ENCODE measurements around the gene VDR. TPM values are rescaled to one million over a fixed set of nuclear protein-coding genes. Genes with fewer than 3 reads are reported as not detected.

The VDR gene
- total RNA-seq, 3 donors from 2014 or later, result 83.5 to 95.1 (median 87.3) TPM

GRCh38 chr12:47908738-47909137, 3.9 kb upstream of the VDR start:
- Mint-ChIP-seq H3K36me3 (ENCODE audit: insufficient read depth) (no peaks in the 10 kb centered on the region), H3K9me3 (no peaks in the 10 kb centered on the region), H3K27me3 (ENCODE audit: low read depth) (peaks cover 6% of the 10 kb centered on the region), H3K4me1 (ENCODE audit: low read depth) (peaks cover 9% of the 10 kb centered on the region), H3K4me3 (no peak overlapping the region)
- DNase-seq, result no peak
- no peak for ATAC-seq

DNA sequence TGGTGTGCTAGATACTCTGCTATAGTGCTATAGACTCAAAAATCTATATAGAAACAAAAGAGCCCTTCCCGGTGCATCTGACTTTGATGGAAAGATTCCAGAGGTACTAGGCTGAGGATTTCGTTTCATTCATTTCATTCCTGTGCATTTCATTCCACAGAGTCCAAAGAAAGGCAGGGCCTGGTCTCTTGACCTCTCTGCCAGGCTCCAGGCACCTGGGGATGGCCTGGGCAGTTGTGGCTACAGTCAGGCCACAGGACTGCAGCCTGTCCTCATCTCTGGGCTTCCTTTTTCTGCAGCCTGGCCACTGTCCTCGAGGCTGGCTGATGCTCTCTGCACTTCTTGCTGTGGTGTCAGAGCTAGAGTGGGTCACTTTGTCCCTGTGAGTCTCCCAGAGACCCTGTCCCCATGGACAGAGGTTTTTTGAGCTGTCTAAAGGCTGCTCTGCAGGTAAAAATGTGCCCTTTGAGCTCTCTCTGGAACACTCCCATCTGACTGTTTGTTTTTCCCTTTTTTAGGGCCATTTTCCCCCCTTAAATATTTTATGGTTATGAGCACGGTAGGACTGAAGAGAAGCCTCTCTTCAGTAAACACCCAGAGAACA, 3.2 kb upstream of the VDR start:
- Mint-ChIP-seq H3K4me1 (ENCODE audit: low read depth) (peaks cover 17% of the 10 kb centered on the region), H3K27me3 (ENCODE audit: low read depth) (peaks cover 4% of the 10 kb centered on the region), H3K9me3 (no peaks in the 10 kb centered on the region), H3K36me3 (ENCODE audit: insufficient read depth) (no peaks in the 10 kb centered on the region), H3K4me3 (no peak overlapping the region)
- ATAC-seq, result no peak
- no peak for DNase-seq

DNA sequence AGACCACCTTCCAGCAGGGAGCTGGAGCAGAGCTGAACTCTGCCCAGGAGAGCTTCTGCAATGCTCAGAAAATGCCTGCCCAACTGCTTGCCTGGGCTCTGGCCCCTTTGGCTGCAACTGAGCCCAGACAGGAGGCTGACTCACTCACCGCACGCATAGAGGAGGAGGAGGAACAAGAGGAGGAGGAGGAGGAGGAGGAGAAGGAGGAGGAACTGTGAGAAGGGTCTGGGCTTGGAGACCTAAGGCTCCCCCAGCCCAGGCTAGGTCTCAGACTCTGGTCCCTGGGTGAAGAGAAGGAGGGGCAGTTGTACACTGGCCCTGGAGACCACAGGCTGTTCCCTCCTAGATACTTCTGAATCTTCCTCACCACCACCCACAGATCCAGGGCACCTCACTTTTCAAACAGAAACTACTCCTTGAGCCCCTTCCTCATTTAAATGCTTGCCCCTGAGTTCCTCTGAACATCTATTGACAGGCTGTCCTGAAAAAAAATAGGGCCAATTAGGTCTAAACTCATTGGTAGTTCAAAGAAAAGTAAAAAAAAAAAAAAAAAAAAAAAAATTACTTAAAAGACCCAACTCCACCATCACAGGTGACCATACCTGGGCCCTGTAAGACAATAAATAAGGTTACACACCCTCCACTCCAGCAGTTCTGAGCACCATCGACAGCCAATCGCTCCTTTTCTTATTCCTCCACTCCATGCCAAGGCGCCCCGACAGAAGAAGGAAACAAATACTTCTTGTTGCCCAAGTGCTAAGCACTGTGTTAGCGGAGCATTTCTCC, 674 bp downstream of the VDR start:
- H3K4me3 Mint-ChIP-seq, result peak overlapping the region; percentile 97
- DNase-seq (peak; percentile 56), ATAC-seq (peak; percentile 72 to 77)
- H3K36me3 Mint-ChIP-seq (ENCODE audit: insufficient read depth), result peaks cover 9% of the 10 kb centered on the region
- peaks cover 52% of the 10 kb centered on the region for H3K4me1 Mint-ChIP-seq (ENCODE audit: low read depth)
- H3K9me3 Mint-ChIP-seq, result no peaks in the 10 kb centered on the region
- H3K27me3 Mint-ChIP-seq (ENCODE audit: low read depth), result peaks cover 4% of the 10 kb centered on the region

GRCh38 chr12:47903151-47903611, 1.6 kb downstream of the VDR start:
- Mint-ChIP-seq H3K4me3 (peak overlapping the region; percentile 97), H3K36me3 (ENCODE audit: insufficient read depth) (peaks cover 9% of the 10 kb centered on the region), H3K9me3 (no peaks in the 10 kb centered on the region), H3K27me3 (ENCODE audit: low read depth) (peaks cover 4% of the 10 kb centered on the region), H3K4me1 (ENCODE audit: low read depth) (peaks cover 52% of the 10 kb centered on the region)
- no peak for DNase-seq
- ATAC-seq, result no peak

GRCh38 chr12:47902131-47902639, 2.6 kb downstream of the VDR start:
- Mint-ChIP-seq H3K27me3 (ENCODE audit: low read depth) (peaks cover 4% of the 10 kb centered on the region), H3K4me1 (ENCODE audit: low read depth) (peaks cover 54% of the 10 kb centered on the region), H3K36me3 (ENCODE audit: insufficient read depth) (peaks cover 9% of the 10 kb centered on the region), H3K9me3 (no peaks in the 10 kb centered on the region), H3K4me3 (peak overlapping the region; percentile 97)
- no peak for ATAC-seq
- DNase-seq, result no peak

DNA sequence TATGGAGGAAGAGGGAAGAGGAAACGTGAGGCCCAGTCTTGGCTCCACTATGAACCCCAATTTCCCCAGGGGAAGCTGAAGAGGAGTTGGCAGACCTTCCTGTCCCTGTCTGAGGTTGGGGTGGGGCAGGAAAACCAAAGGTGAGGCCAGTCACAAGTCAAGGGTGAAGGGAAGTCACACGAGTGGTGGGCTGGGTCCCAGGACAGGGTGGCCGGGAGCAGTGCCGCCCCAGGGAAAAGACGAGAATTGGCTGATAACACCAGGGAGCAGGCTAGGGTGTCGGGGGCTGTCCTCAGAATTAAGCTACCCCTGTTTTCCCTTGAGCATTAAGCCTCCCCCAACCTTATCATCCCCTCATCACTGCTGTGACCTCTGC, 3.1 kb downstream of the VDR start:
- Mint-ChIP-seq H3K9me3 (no peaks in the 10 kb centered on the region), H3K27me3 (ENCODE audit: low read depth) (peaks cover 4% of the 10 kb centered on the region), H3K4me3 (peak overlapping the region; percentile 56), H3K4me1 (ENCODE audit: low read depth) (peaks cover 55% of the 10 kb centered on the region), H3K36me3 (ENCODE audit: insufficient read depth) (peaks cover 11% of the 10 kb centered on the region)
- ATAC-seq (no peak), DNase-seq (no peak)

- peaks cover 11% of the 10 kb centered on the region for H3K36me3 Mint-ChIP-seq (ENCODE audit: insufficient read depth)
- no peak for ATAC-seq
- DNase-seq, result no peak
These were observed 3.6 kb downstream of the VDR start for GRCh38 chr12:47901063-47901717.

DNA sequence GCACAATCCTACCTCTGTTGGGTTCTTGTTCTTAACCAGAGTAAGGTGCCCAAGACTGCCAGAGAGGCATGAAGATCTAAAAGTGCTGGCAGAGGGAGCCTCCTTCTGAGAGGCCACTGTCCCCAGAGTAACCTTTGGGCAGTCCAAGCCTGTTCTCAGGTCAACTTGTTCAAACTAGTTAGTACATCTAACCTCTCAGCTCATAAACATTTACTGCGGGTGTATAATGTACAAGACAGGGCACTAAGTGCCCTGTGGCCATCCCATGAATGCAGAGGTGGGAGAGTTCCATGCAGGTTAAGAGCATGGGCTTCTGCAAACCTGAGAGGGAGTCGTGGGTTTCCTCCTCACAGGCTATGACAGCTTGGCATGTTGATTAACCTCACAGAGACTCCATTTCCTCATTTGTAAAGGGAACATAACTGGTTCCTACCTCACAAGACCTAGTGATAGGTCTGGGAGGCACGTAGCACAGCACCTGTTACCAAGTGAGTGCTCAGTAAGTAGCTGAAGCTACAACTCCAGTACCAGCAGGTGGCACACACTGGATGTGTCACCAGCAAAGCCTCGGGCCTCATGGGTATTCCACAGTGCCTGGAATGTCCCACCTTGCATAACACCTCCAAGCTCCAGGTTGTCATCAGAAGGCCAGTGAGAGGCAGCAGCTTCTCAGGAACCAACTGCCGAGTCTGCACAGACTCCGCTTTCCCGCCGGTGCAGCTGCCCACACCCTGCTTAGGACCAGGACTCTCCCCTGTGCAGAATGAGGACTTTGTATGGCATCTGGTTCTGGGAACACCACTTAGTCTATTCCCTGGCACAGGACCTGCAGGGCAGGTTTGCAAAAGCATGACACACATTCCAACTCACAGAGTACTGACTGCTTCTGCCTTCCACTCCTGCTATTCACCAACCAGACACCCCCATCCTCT, 4.4 kb downstream of the VDR start:
- Mint-ChIP-seq H3K9me3 (no peaks in the 10 kb centered on the region), H3K36me3 (ENCODE audit: insufficient read depth) (peaks cover 14% of the 10 kb centered on the region), H3K4me1 (ENCODE audit: low read depth) (peaks cover 54% of the 10 kb centered on the region), H3K4me3 (peak overlapping the region; percentile 56), H3K27me3 (ENCODE audit: low read depth) (no peaks in the 10 kb centered on the region)
- DNase-seq (no peak), ATAC-seq (no peak)

More at GRCh38 chr12:47901063-47901717, 3.6 kb downstream of the VDR start:
- no peaks in the 10 kb centered on the region for H3K9me3 Mint-ChIP-seq
- H3K4me3 Mint-ChIP-seq, result peak overlapping the region; percentile 56
- peaks cover 4% of the 10 kb centered on the region for H3K27me3 Mint-ChIP-seq (ENCODE audit: low read depth)
- H3K4me1 Mint-ChIP-seq (ENCODE audit: low read depth), result peaks cover 55% of the 10 kb centered on the region

- DNase-seq (no peak), ATAC-seq (no peak)
- Mint-ChIP-seq H3K4me1 (ENCODE audit: low read depth) (peaks cover 57% of the 10 kb centered on the region), H3K27me3 (ENCODE audit: low read depth) (no peaks in the 10 kb centered on the region), H3K36me3 (ENCODE audit: insufficient read depth) (peaks cover 14% of the 10 kb centered on the region), H3K9me3 (no peaks in the 10 kb centered on the region), H3K4me3 (no peak overlapping the region)
These were observed 5.3 kb downstream of the VDR start for GRCh38 chr12:47899466-47899865.

DNA sequence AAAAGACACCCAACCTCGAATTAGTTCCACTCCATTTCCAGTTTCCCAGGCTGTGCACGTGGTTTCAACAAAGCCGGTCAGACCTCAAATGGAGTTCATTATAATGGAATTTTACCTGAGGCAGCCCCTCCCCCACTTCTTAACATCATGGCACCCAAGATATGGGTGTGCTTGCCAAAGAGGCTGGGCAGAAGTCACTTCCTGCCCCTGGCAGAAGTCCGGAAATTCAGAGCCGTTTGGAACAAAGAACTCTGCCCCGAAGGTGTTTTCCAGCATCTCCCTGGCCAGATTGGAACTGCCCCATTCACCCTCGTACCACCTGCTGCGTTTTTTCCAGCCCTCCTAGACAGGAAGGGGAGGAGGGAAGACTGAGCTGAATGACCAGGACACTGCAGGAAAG, 8.2 kb downstream of the VDR start:
- DNase-seq (no peak), ATAC-seq (no peak)
- Mint-ChIP-seq H3K4me1 (ENCODE audit: low read depth) (peaks cover 48% of the 10 kb centered on the region), H3K27me3 (ENCODE audit: low read depth) (peaks cover 2% of the 10 kb centered on the region), H3K9me3 (no peaks in the 10 kb centered on the region), H3K36me3 (ENCODE audit: insufficient read depth) (peaks cover 22% of the 10 kb centered on the region), H3K4me3 (no peak overlapping the region)

DNA sequence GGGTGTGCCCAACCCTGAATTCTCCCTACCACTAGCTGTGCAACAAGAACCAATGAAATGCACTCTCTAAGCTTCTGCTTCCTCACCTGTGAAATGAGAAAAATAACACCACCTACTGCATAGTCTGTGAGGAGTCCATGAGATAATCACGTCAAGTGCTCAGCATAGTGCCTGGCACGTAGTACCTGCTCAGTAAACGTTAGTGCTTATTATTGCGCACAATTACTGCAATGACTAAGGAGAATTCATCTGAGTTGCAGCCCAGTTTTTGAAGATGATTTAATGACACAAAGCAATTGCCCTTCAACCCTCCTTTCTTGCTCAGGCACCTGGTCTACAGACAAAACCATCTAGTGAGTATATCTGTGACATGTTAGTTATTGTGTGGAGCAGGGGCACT, 8.8 kb downstream of the VDR start:
- H3K4me3 Mint-ChIP-seq, result no peak overlapping the region
- no peak for ATAC-seq
- H3K27me3 Mint-ChIP-seq (ENCODE audit: low read depth), result peaks cover 2% of the 10 kb centered on the region
- H3K36me3 Mint-ChIP-seq (ENCODE audit: insufficient read depth), result peaks cover 17% of the 10 kb centered on the region
- no peaks in the 10 kb centered on the region for H3K9me3 Mint-ChIP-seq
- DNase-seq, result no peak
- peaks cover 43% of the 10 kb centered on the region for H3K4me1 Mint-ChIP-seq (ENCODE audit: low read depth)

DNA sequence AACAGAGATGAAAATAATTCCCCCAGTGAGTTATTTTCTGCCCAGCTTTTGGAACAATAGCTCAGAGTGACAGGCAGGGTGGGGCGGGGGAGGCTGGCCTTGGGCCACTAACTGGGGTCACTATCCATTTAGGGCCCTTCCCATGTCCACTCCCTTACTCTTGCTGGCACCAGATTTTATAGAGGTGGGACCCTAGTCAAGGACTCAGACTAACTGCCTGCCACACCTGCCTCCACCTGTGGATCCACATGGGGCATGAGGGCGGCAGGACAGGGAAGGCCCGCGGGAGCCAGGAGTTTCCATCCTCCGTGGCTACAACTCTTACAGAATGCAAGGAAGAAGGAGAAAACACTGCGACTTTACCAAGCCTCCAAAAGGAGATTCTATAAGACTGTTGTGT, 10.1 kb downstream of the VDR start:
- ATAC-seq (no peak), DNase-seq (no peak)
- H3K27me3 Mint-ChIP-seq (ENCODE audit: low read depth), result peaks cover 2% of the 10 kb centered on the region
- H3K4me3 Mint-ChIP-seq, result no peak overlapping the region
- no peaks in the 10 kb centered on the region for H3K9me3 Mint-ChIP-seq
- H3K4me1 Mint-ChIP-seq (ENCODE audit: low read depth), result peaks cover 34% of the 10 kb centered on the region
- H3K36me3 Mint-ChIP-seq (ENCODE audit: insufficient read depth), result peaks cover 13% of the 10 kb centered on the region

- Mint-ChIP-seq H3K4me1 (ENCODE audit: low read depth) (peaks cover 35% of the 10 kb centered on the region), H3K4me3 (no peak overlapping the region), H3K9me3 (no peaks in the 10 kb centered on the region), H3K27me3 (ENCODE audit: low read depth) (peaks cover 2% of the 10 kb centered on the region), H3K36me3 (ENCODE audit: insufficient read depth) (peaks cover 13% of the 10 kb centered on the region)
- DNase-seq (no peak), ATAC-seq (no peak)
These were observed 10.7 kb downstream of the VDR start for GRCh38 chr12:47894068-47894467.

- peaks cover 15% of the 10 kb centered on the region for H3K36me3 Mint-ChIP-seq (ENCODE audit: insufficient read depth)
These were observed 12.0 kb downstream of the VDR start for GRCh38 chr12:47892819-47893218.

More at GRCh38 chr12:47892819-47893218, 12.0 kb downstream of the VDR start:
- peaks cover 43% of the 10 kb centered on the region for H3K4me1 Mint-ChIP-seq (ENCODE audit: low read depth)
- no peak overlapping the region for H3K4me3 Mint-ChIP-seq
- H3K9me3 Mint-ChIP-seq, result no peaks in the 10 kb centered on the region
- DNase-seq, result no peak
- H3K27me3 Mint-ChIP-seq (ENCODE audit: low read depth), result peaks cover 2% of the 10 kb centered on the region
- no peak for ATAC-seq

All from activated T-cell treated with anti-CD3 and anti-CD28 coated beads, Interleukin-2, amount 50 U/mL, for 4 hours (primary cell).